Eye (tissue), 1 donor: Measurements from ENCODE around the gene HMCN2.
"Not testable (repeated sequence)": the region's sequence is repeated elsewhere in the genome, so short reads cannot be mapped to it uniquely, and the experiment has no call there.

Experiments used
- DNase-seq: peaks from one replicate; pipeline ENCODE4 v3.0.0-alpha.2; 2015

Gene HMCN2

GRCh38 chr9:130395810-130396435, 130.4 kb downstream of the HMCN2 start:
- no peak for DNase-seq

GRCh38 chr9:130396581-130396980, 131.0 kb downstream of the HMCN2 start:
- DNase-seq = no peak

- DNase-seq = no peak
These were observed 133.1 kb downstream of the HMCN2 start for GRCh38 chr9:130398487-130399240.

- DNase-seq = no peak
These were observed 134.2 kb downstream of the HMCN2 start for GRCh38 chr9:130399768-130400167.

GRCh38 chr9:130400870-130401269, 135.3 kb downstream of the HMCN2 start:
- no peak for DNase-seq

GRCh38 chr9:130401742-130402141, 136.2 kb downstream of the HMCN2 start:
- DNase-seq = not testable (repeated sequence)

- DNase-seq = no peak
These were observed 136.7 kb downstream of the HMCN2 start for GRCh38 chr9:130402243-130402642.

GRCh38 chr9:130402645-130403440, 137.3 kb downstream of the HMCN2 start:
- DNase-seq = no peak

- no peak for DNase-seq
These were observed 140.2 kb downstream of the HMCN2 start for GRCh38 chr9:130405657-130406257.

GRCh38 chr9:130406278-130406895, 140.8 kb downstream of the HMCN2 start:
- DNase-seq = no peak

- no peak for DNase-seq
These were observed 142.5 kb downstream of the HMCN2 start for GRCh38 chr9:130407916-130408663.

GRCh38 chr9:130408669-130409068, 143.1 kb downstream of the HMCN2 start:
- DNase-seq = no peak

GRCh38 chr9:130409246-130409645, 143.7 kb downstream of the HMCN2 start:
- no peak for DNase-seq

- no peak for DNase-seq
These were observed 144.9 kb downstream of the HMCN2 start for GRCh38 chr9:130410443-130410842.

GRCh38 chr9:130411566-130411915, 146.0 kb downstream of the HMCN2 start:
- DNase-seq = no peak

GRCh38 chr9:130414081-130414731, 148.6 kb downstream of the HMCN2 start:
- DNase-seq = no peak

- no peak for DNase-seq
These were observed 149.6 kb downstream of the HMCN2 start for GRCh38 chr9:130414910-130415746.

GRCh38 chr9:130417602-130418001, 152.0 kb downstream of the HMCN2 start:
- no peak for DNase-seq

GRCh38 chr9:130418776-130419175, 153.2 kb downstream of the HMCN2 start:
- no peak for DNase-seq

- no peak for DNase-seq
These were observed 154.0 kb downstream of the HMCN2 start for GRCh38 chr9:130419521-130420035.
